Mesodermal cell (in vitro differentiated cells): ENCODE data around the gene RTKN.
"Not testable (repeated sequence)": the region's sequence is repeated elsewhere in the genome, so short reads cannot be mapped to it uniquely, and the experiment has no call there.

Experiments
- H3K27ac ChIP-seq: 2 replicates; pipeline ENCODE4 v1.7.0; 2013; ENCODE audit warnings: mild to moderate bottlenecking, low read depth, low read length, moderate library complexity; ENCODE audit not compliant: severe bottlenecking
- H3K36me3 ChIP-seq: 2 replicates; pipeline ENCODE4 v1.7.1; 2013; ENCODE audit warnings: mild to moderate bottlenecking, low read length, moderate library complexity; ENCODE audit not compliant: control insufficient read depth, insufficient read depth
- H3K4me1 ChIP-seq: one replicate; pipeline ENCODE4 v1.7.1; 2013; ENCODE audit warnings: mild to moderate bottlenecking, low read length; ENCODE audit not compliant: insufficient read depth, control insufficient read depth, poor library complexity, severe bottlenecking
- H3K4me3 ChIP-seq: 2 replicates; pipeline ENCODE4 v1.7.0; 2013; ENCODE audit warnings: low read length, control low read depth, mild to moderate bottlenecking; ENCODE audit not compliant: insufficient read depth, poor library complexity, severe bottlenecking; ENCODE audit errors: extremely low read depth
- H3K9me3 ChIP-seq: 2 replicates; pipeline ENCODE4 v1.7.1; 2013; ENCODE audit warnings: mild to moderate bottlenecking, low read length, moderate library complexity; ENCODE audit not compliant: control insufficient read depth
- WGBS, 2 experiments: methylation state at CpG; one replicate each; pipeline ENCODE4 v1.1.5; 2013; ENCODE audit warnings: missing lambda C conversion rate in 2 of 2; ENCODE audit not compliant: insufficient coverage in 2 of 2; 5-methylcytosine and 5-hydroxymethylcytosine counted together

The RTKN gene

GRCh38 chr2:74474481-74474880 is 32.7 kb upstream of the RTKN start:
- Histone ChIP-seq H3K4me1 (peaks cover 7% of the 10 kb centered on the region), H3K27ac (no peak overlapping the region), H3K36me3 (peaks cover 49% of the 10 kb centered on the region), H3K4me3 (no peak overlapping the region), H3K9me3 (no peaks in the 10 kb centered on the region)
- 94 to 100% methylated on average over 6 of the region's 6 CpGs for WGBS, 2 experiments

GRCh38 chr2:74472945-74473258 is 31.2 kb upstream of the RTKN start:
- Histone ChIP-seq H3K4me3 (peak overlapping the region; percentile 79), H3K27ac (peak overlapping the region; percentile 66), H3K4me1 (peaks cover 7% of the 10 kb centered on the region), H3K9me3 (no peaks in the 10 kb centered on the region), H3K36me3 (peaks cover 37% of the 10 kb centered on the region)
- WGBS, 2 experiments: 40 to 41% methylated on average over 6 to 7 of the region's 7 CpGs

- H3K9me3 ChIP-seq: no peaks in the 10 kb centered on the region
- peak within 1 kb of the TSS; percentile 66 for H3K27ac ChIP-seq
- peak within 1 kb of the TSS; percentile 79 for H3K4me3 ChIP-seq
- 1 to 2% methylated on average over 36 to 64 of the region's 66 CpGs for WGBS, 2 experiments
- H3K36me3 ChIP-seq: peaks cover 31% of the 10 kb centered on the region
- H3K4me1 ChIP-seq: peaks cover 7% of the 10 kb centered on the region
Observed at GRCh38 chr2:74472086-74472944, 30.6 kb upstream of the RTKN start, which contains the start of gene MRPL53. Gene MRPL53 (minus strand): TSS chr2:74472680. CDS start chr2:74472660, 20 bp downstream.

- Histone ChIP-seq H3K9me3 (no peaks in the 10 kb centered on the region), H3K4me1 (peaks cover 7% of the 10 kb centered on the region), H3K4me3 (peak overlapping the region; percentile 79), H3K27ac (peak overlapping the region; percentile 66), H3K36me3 (peaks cover 25% of the 10 kb centered on the region)
- 82 to 93% methylated on average over 8 to 9 of the region's 16 CpGs for WGBS, 2 experiments
Observed at GRCh38 chr2:74471332-74472065, 29.8 kb upstream of the RTKN start.

- peaks cover 17% of the 10 kb centered on the region for H3K36me3 ChIP-seq
- WGBS, 2 experiments: 89 to 96% methylated on average over 8 to 11 of the region's 12 CpGs
- H3K4me3 ChIP-seq, H3K9me3 ChIP-seq, H3K4me1 ChIP-seq, H3K27ac ChIP-seq: not testable (repeated sequence)
Observed at GRCh38 chr2:74470742-74471141, 29.0 kb upstream of the RTKN start.

GRCh38 chr2:74464406-74464805 is 22.7 kb upstream of the RTKN start:
- WGBS, 2 experiments: 15 to 16% methylated on average over 7 to 13 of the region's 13 CpGs
- H3K4me1 ChIP-seq: peaks cover 4% of the 10 kb centered on the region
- no peak overlapping the region for H3K27ac ChIP-seq
- no peaks in the 10 kb centered on the region for H3K9me3 ChIP-seq
- H3K36me3 ChIP-seq: peaks cover 33% of the 10 kb centered on the region
- peak overlapping the region; percentile 89 for H3K4me3 ChIP-seq

GRCh38 chr2:74462786-74463105 is 21.0 kb upstream of the RTKN start:
- Histone ChIP-seq H3K27ac (no peak overlapping the region), H3K36me3 (peaks cover 33% of the 10 kb centered on the region), H3K4me3 (no peak overlapping the region), H3K9me3 (no peaks in the 10 kb centered on the region), H3K4me1 (peaks cover 7% of the 10 kb centered on the region)
- WGBS, 2 experiments: 85 to 100% methylated on average over 4 of the region's 4 CpGs

- peaks cover 33% of the 10 kb centered on the region for H3K36me3 ChIP-seq
- 92 to 97% methylated on average over 18 to 20 of the region's 20 CpGs for WGBS, 2 experiments
- no peaks in the 10 kb centered on the region for H3K9me3 ChIP-seq
- H3K27ac ChIP-seq: no peak overlapping the region
- H3K4me3 ChIP-seq: no peak overlapping the region
- peaks cover 7% of the 10 kb centered on the region for H3K4me1 ChIP-seq
Observed at GRCh38 chr2:74462054-74462785, 20.5 kb upstream of the RTKN start.

GRCh38 chr2:74461187-74462053 is 19.7 kb upstream of the RTKN start:
- WGBS, 2 experiments: 93 to 97% methylated on average over 24 of the region's 27 CpGs
- H3K36me3 ChIP-seq: peaks cover 33% of the 10 kb centered on the region
- peaks cover 15% of the 10 kb centered on the region for H3K4me1 ChIP-seq
- H3K4me3 ChIP-seq: no peak overlapping the region
- no peak overlapping the region for H3K27ac ChIP-seq
- H3K9me3 ChIP-seq: no peaks in the 10 kb centered on the region

- H3K4me1 ChIP-seq: peaks cover 19% of the 10 kb centered on the region
- H3K36me3 ChIP-seq: peaks cover 33% of the 10 kb centered on the region
- 96 to 100% methylated on average over 2 to 3 of the region's 10 CpGs for WGBS, 2 experiments
- H3K4me3 ChIP-seq, H3K27ac ChIP-seq, H3K9me3 ChIP-seq: not testable (repeated sequence)
Observed at GRCh38 chr2:74460187-74460586, 18.4 kb upstream of the RTKN start.
